GM18861 (cell line): ENCODE data around the gene NCSTN.

Source experiments
- ATAC-seq: cut with Tn5 transposase; IDR thresholded peaks from one replicate; pipeline ENCODE4 v1.9.1; 2021; ENCODE audit not compliant: unreplicated experiment

NCSTN gene

DNA sequence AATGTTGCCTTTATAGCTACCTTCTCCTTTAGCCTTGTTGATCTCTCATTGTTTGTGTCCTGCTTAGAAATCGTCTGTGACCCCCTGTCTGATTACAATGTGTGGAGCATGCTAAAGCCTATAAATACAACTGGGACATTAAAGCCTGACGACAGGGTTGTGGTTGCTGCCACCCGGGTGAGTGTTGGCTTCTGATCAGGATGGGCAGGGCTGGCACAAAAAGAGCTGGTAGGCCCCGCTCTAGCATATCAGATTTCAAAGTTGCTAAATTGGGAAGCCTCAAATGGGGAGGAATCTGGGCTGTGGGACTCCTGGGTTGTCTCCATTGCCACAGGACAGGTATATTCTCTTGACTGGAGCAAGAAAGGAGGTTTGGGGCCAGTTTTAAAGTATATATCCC, 8.4 kb downstream of the NCSTN start:
- ATAC-seq = no peak

DNA sequence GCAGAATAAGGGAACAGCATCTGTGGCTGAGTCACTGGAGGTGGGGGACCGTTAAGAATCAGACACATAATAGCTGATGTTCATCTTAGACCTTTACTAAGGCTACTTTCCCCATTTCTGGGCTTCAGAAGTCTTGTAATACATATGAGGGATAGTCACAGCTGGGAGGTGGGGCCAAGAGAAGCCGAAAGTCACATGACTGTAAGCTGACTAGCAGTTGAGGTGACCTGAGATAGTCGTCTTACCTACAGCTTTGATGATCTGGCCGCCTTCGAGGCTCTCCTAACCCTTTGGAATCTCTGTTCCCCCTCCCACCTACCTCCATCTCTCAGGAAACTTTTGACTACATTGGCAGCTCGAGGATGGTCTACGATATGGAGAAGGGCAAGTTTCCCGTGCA, 9.4 kb downstream of the NCSTN start:
- ATAC-seq = no peak

GRCh38 chr1:160353223-160353622, 10.0 kb downstream of the NCSTN start:
- no peak for ATAC-seq

GRCh38 chr1:160354388-160354985, 11.3 kb downstream of the NCSTN start:
- ATAC-seq = no peak

DNA sequence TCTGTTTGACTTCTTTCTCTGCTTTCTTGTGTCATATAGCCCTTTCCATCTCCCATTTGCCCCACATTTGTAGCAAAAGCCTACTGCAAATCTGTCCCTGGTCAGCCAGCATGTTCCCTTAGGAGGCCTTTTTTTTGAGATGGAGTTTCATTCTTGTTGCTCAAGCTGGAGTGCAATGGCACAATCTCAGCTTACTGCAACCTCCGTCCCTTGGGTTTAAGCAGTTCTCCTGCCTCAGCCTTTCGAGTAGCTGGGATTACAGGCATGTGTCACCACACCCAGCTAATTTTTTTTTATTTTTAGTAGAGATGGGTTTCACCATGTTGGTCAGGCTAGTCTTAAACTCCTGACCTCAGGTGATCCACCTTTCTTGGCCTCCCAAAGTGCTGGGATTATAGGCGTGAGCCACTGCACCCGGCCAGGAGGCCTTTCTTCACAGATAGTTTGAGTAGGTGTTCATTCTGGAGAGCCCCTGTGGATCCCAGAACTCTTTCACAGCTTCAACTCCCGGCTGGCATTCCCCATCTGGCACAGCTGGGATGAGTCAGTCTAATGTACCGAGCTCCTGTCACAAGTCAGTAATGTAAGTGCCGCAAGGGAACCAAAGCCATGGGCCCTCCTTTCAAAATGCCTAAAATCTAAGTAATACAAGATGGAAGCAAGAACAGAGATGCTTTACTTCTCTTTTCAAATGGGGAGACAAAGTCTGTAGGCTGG, 14.3 kb downstream of the NCSTN start:
- ATAC-seq = no peak

DNA sequence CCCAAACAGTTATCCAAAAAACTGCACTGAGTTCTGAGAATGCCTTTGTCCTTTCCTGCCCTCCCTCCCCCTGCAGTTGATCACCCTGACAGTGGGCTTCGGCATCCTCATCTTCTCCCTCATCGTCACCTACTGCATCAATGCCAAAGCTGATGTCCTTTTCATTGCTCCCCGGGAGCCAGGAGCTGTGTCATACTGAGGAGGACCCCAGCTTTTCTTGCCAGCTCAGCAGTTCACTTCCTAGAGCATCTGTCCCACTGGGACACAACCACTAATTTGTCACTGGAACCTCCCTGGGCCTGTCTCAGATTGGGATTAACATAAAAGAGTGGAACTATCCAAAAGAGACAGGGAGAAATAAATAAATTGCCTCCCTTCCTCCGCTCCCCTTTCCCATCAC, 14.9 kb downstream of the NCSTN start:
- no peak for ATAC-seq

DNA sequence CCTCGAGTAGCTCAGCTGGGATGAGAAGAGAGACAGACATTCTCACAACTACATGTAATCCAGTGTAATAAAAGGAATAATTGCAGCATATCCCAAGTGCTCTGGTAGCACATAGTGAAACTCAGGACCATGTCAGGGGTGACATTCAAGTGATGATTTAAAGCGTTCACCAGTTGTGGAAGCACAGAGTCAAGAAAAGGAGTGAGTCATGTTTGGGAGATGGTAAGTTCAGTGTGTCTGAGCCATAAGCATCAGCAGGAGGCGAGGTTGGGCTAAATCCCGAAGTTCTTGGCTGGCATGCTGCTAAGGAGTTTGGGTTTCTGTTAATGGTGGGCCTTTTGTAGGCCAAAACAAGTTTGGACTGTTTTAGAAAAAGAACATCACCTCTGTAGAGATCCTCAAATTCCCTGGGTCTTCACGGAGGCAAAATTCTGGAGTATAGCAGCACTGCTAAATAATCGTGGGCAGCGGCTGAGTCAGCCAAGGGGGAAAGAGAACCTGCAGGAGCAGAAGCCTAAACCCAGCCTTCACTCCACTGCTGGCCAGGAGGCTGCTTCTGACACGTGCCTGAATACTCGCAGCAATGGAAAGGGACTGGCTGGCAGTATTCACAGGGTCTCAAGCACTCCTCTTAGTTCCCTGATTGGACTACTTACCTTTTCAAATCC, 16.5 kb downstream of the NCSTN start:
- no peak for ATAC-seq

GRCh38 chr1:160360227-160360695, 17.1 kb downstream of the NCSTN start:
- no peak for ATAC-seq

DNA sequence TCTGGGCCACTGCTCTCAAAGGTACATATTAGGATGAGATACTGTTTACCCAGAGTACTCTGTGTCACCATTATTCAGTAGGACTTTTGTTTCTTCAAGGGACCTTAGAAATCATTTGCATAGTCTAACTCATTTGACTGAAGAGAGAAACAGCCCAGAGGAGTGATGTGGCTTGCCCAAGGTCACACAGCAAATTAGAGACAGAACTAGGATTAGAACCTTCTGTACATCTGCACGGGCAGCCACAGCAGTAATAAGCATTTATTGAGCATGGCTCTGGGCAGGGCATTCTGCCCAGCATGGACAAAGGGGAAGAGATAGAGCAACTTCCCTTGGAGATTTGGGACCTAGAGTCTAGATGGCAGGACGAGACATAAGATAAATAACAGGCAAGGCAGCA, 18.0 kb downstream of the NCSTN start:
- ATAC-seq = no peak

- no peak for ATAC-seq
Observed at GRCh38 chr1:160361814-160362167, 18.6 kb downstream of the NCSTN start.

GRCh38 chr1:160362168-160362957, 19.2 kb downstream of the NCSTN start:
- ATAC-seq = no peak

DNA sequence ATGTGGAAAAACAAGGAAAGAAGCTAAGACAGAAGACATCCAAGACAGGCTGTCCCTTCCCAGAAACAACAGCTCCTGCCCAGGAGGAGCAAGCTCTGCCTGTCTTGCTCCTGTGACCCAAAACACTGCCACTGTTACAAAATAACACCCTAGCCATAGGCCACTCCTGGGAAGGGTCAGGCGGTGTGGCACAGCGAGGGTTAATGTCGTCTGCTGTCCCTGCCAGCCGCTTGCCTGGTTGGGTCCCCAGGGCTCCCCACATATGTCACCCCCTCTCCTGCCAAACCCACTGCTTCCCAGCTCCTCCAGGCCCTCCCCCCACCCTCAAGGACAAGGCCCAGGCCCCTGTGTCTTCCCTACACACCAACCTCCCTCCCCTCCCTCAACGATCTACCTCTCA, 19.8 kb downstream of the NCSTN start:
- ATAC-seq = no peak

GRCh38 chr1:160363951-160364735, 21.0 kb downstream of the NCSTN start:
- no peak for ATAC-seq

DNA sequence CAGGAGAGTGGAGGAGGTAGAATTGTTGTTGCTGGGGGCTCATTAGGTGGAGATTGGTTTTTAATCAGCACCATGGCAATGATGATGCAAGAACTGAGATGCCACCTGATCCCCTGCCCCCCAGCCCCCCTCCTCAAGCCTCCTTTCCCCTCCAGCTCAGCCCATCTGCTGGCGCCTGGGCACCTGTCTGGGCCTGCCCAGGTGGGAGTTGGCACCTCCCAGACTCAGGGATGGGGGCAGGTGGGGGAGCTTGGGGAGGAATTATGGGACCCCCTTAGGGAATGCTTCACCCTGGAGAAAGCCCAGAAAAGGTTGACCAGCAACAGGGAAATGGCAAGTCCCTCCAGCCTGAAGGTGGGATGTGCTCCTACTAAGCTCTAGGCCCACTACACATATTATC, 22.1 kb downstream of the NCSTN start:
- no peak for ATAC-seq

- ATAC-seq = no peak
Observed at GRCh38 chr1:160366731-160367515, 23.7 kb downstream of the NCSTN start, which contains the start of gene NHLH1. Gene NHLH1 (plus strand): TSS chr1:160367071. CDS start chr1:160370732, 3,661 bp downstream.

GRCh38 chr1:160367516-160367900, 24.3 kb downstream of the NCSTN start:
- no peak for ATAC-seq

DNA sequence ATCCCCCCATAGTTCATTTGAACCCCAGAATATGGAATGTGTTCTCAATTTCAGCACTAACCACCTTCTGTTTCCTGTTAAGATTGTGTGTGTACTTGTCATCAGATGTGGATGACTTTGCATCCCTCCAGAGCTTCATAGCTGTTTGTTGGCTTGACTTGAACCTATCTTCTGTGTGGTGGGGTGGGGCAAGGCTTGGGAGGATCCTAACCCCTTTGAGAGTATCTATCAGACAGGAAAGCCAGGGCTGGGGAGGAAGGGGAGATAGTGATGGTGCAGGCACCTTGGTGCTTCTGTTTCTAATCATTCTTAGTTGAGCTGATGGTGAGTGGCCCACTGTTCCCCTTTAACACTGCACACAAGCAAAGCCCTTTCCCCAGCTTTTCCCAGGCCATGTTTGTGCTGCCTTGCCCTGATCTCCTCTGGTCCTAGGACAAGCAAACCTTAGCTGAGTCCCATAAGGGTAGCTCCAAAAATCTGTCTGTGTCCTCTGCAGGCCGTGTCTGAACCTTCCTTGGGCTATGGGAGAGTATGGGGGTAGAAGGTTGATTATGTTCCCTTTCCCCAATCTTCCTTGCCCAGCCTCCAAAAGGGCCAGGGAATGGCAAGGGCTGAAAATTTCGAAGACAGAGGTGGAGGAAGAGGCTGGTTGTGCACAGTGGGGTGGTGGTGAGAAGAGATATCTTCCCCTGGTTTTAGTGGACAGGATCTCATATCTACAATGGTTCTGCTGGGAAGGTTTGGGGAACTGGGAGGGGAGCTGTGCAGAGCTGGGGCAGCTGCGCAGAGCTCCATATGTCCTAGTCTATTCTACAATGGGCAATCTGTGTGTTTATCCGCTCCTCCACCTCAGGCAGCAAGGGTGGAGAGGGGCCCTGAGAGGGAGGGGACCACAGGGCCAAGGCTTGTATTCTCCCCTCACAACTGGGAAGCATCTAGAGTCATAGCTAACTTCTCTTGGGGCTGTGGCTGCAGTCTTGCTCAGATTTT, 25.0 kb downstream of the NCSTN start:
- ATAC-seq = no peak

- ATAC-seq = no peak
Observed at GRCh38 chr1:160369087-160369486, 25.9 kb downstream of the NCSTN start.
